ENCODE data around the gene TMEM95. TPM values are rescaled to one million over a fixed set of nuclear protein-coding genes. Genes with fewer than 3 reads are reported as not detected.

The TMEM95 gene
- total and polyA plus RNA-seq, 2 of the 8 experiments (the other 6 are each of a cell fraction or from before 2014, with no cell fraction given), result not detected

- peak overlapping the region; percentile 81; the same call in 1 of the 2 replicates for H2BK15ac ChIP-seq (ENCODE audit: low read length)
- H3K9ac ChIP-seq (replicated peaks in 1 of 4; ENCODE audit: extremely low read depth in 1 of 4, low read depth in 3 of 4, low read length in 3 of 4), result no peak overlapping the region
- no peak overlapping the region for H2BK5ac ChIP-seq (ENCODE audit: low read depth, low read length)
- H4K8ac ChIP-seq (ENCODE audit: extremely low read depth, insufficient read depth, low read length), result no peak overlapping the region; the same call in 1 of the 2 replicates
- no peak overlapping the region for H2BK20ac ChIP-seq (ENCODE audit: low read length)
- H4K20me1 ChIP-seq (replicated peaks in 1 of 2; ENCODE audit: control insufficient read depth in 1 of 2, insufficient read depth in 2 of 2, low read length in 2 of 2), result no peaks in the 10 kb centered on the region
- H3K9me3 ChIP-seq (ENCODE audit: insufficient read depth in 2 of 2, low read depth in 1 of 2, low read length in 1 of 2), result no peaks in the 10 kb centered on the region
- H3K4ac ChIP-seq (replicated peaks; ENCODE audit: insufficient read length, low read depth, low read length), result no peak overlapping the region
- peak overlapping the region in 1 of 2 experiments; percentile 3; a peak in 1 of 4 replicates for H3K4me2 ChIP-seq (ENCODE audit: insufficient read depth in 1 of 2, low read depth in 2 of 2, low read length in 2 of 2)
- no peaks in the 10 kb centered on the region for H3K79me1 ChIP-seq (ENCODE audit: low read depth, low read length)
- no peaks in the 10 kb centered on the region for H3K27me3 ChIP-seq (replicated peaks in 1 of 4; ENCODE audit: control insufficient read depth in 3 of 4, extremely low read depth in 1 of 4, insufficient read depth in 3 of 4, low read length in 3 of 4)
- DNase-seq (ENCODE audit: low read depth in 1 of 2, low spot score in 2 of 2) (no peak), FAIRE-seq (no peak)
- H3K18ac ChIP-seq (ENCODE audit: extremely low read depth, low read length), result 0 out of 2 replicates have a peak overlapping the region, but pooled peaks have one; percentile 32
- no peak overlapping the region for H3K56ac ChIP-seq (replicated peaks; ENCODE audit: insufficient read length, low read depth, low read length)
- H3K14ac ChIP-seq (ENCODE audit: insufficient read length), result no peak overlapping the region
- no peaks in the 10 kb centered on the region for H3K79me2 ChIP-seq (ENCODE audit: control insufficient read depth in 1 of 2, insufficient read depth in 2 of 2, low read length in 2 of 2)
- peak overlapping the region in 1 of 4 experiments; percentile 45; a peak in 2 of 8 replicates for H3K4me3 ChIP-seq (ENCODE audit: extremely low read depth in 1 of 4, insufficient read depth in 2 of 4, low read depth in 3 of 4, low read length in 4 of 4)
- H3K23ac ChIP-seq (ENCODE audit: insufficient read length), result no peak overlapping the region
- H4K91ac ChIP-seq (replicated peaks; ENCODE audit: insufficient read length, low read length), result no peak overlapping the region
- ChIA-PET POLR2A (ENCODE audit: partially characterized antibody) (interaction anchor here (0.7 to 2.2 kb wide), 8 partner anchors 11 to 128 kb away, joined by 3 to 8 read pairs (median 4); partner anchors contain the start of genes ACAP1, FGF11, POLR2A and SLC35G6), CTCF (ENCODE audit: partially characterized antibody) (interaction anchor here (0.6 to 6.5 kb wide), 29 partner anchors 11 to 216 kb away, joined by 3 to 56 read pairs (median 7); partner anchors contain the start of genes ACAP1, CHRNB1, NEURL4 and PLSCR3)
- no peak overlapping the region for H4K5ac ChIP-seq (ENCODE audit: insufficient read length, low read depth, low read length)
- H2BK12ac ChIP-seq (ENCODE audit: low read depth, low read length), result no peak overlapping the region
- H2AFZ ChIP-seq (ENCODE audit: low read length), result no peak overlapping the region
- no peak overlapping the region for H2AK5ac ChIP-seq (ENCODE audit: low read depth, low read length)
- no peak overlapping the region for H3K27ac ChIP-seq (ENCODE audit: low read depth, low read length)
- H3K23me2 ChIP-seq (ENCODE audit: low read depth, low read length), result peaks cover 2% of the 10 kb centered on the region; the same call in 1 of the 2 replicates
- no peak overlapping the region for H2BK120ac ChIP-seq (replicated peaks; ENCODE audit: low read depth, low read length)
- peaks cover 0 to 8% (median 2%) of the 10 kb centered on the region in 4 experiments; a peak in 5 of 7 replicates for H3K4me1 ChIP-seq (replicated peaks in 1 of 4; ENCODE audit: control insufficient read depth in 3 of 4, insufficient read depth in 4 of 4, low read length in 3 of 4)
- no peaks in the 10 kb centered on the region for H3K36me3 ChIP-seq (ENCODE audit: control insufficient read depth in 2 of 4, insufficient read depth in 4 of 4, low read length in 3 of 4)
- WGBS, 2 experiments (ENCODE audit: extremely low coverage in 1 of 2, insufficient coverage in 1 of 2, insufficient read length in 1 of 2, insufficient replicate concordance in 2 of 2, low coverage in 1 of 2, low lambda C conversion rate in 2 of 2, missing lambda C conversion rate in 1 of 2), result 81% methylated on average over 8 of the region's 8 CpGs; no CpG with 5 or more reads in 1 of the 2 experiments
- TF ChIP-seq SP2 (IDR thresholded peaks at IDR 0.05; ENCODE audit: low read length) (no peak), YY1 (IDR thresholded peaks at IDR 0.05; ENCODE audit: low read depth, low read length) (no peak), JUN (IDR thresholded peaks at IDR 0.05; ENCODE audit: low read depth, low read length) (no peak)
Measured at GRCh38 chr17:7356756-7357155, 1.8 kb downstream of the TMEM95 start.

Data from H1 (cell line).